GM20000 (cell line): ENCODE results near the gene VTI1A.
"Not testable (repeated sequence)": the region's sequence is repeated elsewhere in the genome, so short reads cannot be mapped to it uniquely, and the experiment has no call there.

ENCODE experiments used
- DNase-seq: peaks from one replicate; pipeline ENCODE4 v3.0.0; 2012; ENCODE audit warnings: low spot score
- CTCF ChIP-seq: IDR thresholded peaks from 2 replicates; pipeline ENCODE4 v1.5.1; 2012; ENCODE audit warnings: mild to moderate bottlenecking, control low read depth; ENCODE audit errors: extremely low read depth, missing control alignments

VTI1A gene

GRCh38 chr10:112531421-112531820 is 84.4 kb downstream of the VTI1A start:
- no peak for TF ChIP-seq CTCF
- no peak for DNase-seq

GRCh38 chr10:112532189-112532588 is 85.2 kb downstream of the VTI1A start:
- no peak for TF ChIP-seq CTCF
- peak; percentile 48 for DNase-seq

- no peak for TF ChIP-seq CTCF
- DNase-seq: no peak
These were observed 85.9 kb downstream of the VTI1A start for GRCh38 chr10:112532956-112533355.

- TF ChIP-seq CTCF: no peak
- no peak for DNase-seq
These were observed 86.9 kb downstream of the VTI1A start for GRCh38 chr10:112533916-112534315.

GRCh38 chr10:112535531-112535951 is 88.5 kb downstream of the VTI1A start:
- peak; percentile 10 for DNase-seq
- TF ChIP-seq CTCF: no peak

- DNase-seq: no peak
- no peak for TF ChIP-seq CTCF
These were observed 89.6 kb downstream of the VTI1A start for GRCh38 chr10:112536663-112537062.

GRCh38 chr10:112538168-112538567 is 91.2 kb downstream of the VTI1A start:
- no peak for TF ChIP-seq CTCF
- DNase-seq: no peak

- DNase-seq: no peak
- TF ChIP-seq CTCF: no peak
These were observed 92.3 kb downstream of the VTI1A start for GRCh38 chr10:112539340-112539739.

- not testable (repeated sequence) for DNase-seq
These were observed 95.8 kb downstream of the VTI1A start for GRCh38 chr10:112542823-112543222.
